DMS53 (cell line): ENCODE results near the gene ZNF107.
"Not testable (repeated sequence)": the region's sequence is repeated elsewhere in the genome, so short reads cannot be mapped to it uniquely, and the experiment has no call there.

Experiments used
- DNase-seq: peaks from one replicate; lab custom pipeline; 2025; lab: John Stamatoyannopoulos, UW

ZNF107 gene

GRCh38 chr7:64733550-64734240 is 67.8 kb downstream of the ZNF107 start:
- DNase-seq, result peak; percentile 43

GRCh38 chr7:64736575-64736974 is 70.6 kb downstream of the ZNF107 start:
- DNase-seq, result no peak

GRCh38 chr7:64738403-64738802 is 72.5 kb downstream of the ZNF107 start:
- not testable (repeated sequence) for DNase-seq

- not testable (repeated sequence) for DNase-seq
Measured at GRCh38 chr7:64738953-64739352, 73.0 kb downstream of the ZNF107 start.

GRCh38 chr7:64744680-64745079 is 78.7 kb downstream of the ZNF107 start:
- peak; percentile 23 for DNase-seq

- no peak for DNase-seq
Measured at GRCh38 chr7:64747802-64748201, 81.9 kb downstream of the ZNF107 start.

- no peak for DNase-seq
Measured at GRCh38 chr7:64753032-64753431, 87.1 kb downstream of the ZNF107 start.

GRCh38 chr7:64755865-64756264 is 89.9 kb downstream of the ZNF107 start:
- peak; percentile 40 for DNase-seq

- DNase-seq, result peak; percentile 72
Measured at GRCh38 chr7:64758151-64758550, 92.2 kb downstream of the ZNF107 start.
